Left ventricle myocardium inferior (tissue), 1 donor: ENCODE data around the gene CRKL. TPM values are rescaled to one million over a fixed set of nuclear protein-coding genes. Genes with fewer than 3 reads are reported as not detected.

Source experiments
- DNase-seq: peaks from one replicate; pipeline ENCODE4 v3.0.0-alpha.2; 2020
- H3K27ac ChIP-seq: fragments of 200-600 bp; replicated peaks from 2 replicates; pipeline ENCODE4 v1.8.0; 2021
- H3K27me3 ChIP-seq: fragments of 200-600 bp; 2 replicates; pipeline ENCODE4 v1.8.0; 2021; ENCODE audit warnings: low read depth
- H3K36me3 ChIP-seq: fragments of 200-600 bp; 2 replicates; pipeline ENCODE4 v1.8.0; 2021
- H3K4me1 ChIP-seq: fragments of 200-600 bp; 2 replicates; pipeline ENCODE4 v1.8.0; 2021
- H3K4me3 ChIP-seq: fragments of 200-600 bp; 2 replicates; pipeline ENCODE4 v1.8.0; 2021; ENCODE audit warnings: mild to moderate bottlenecking, moderate library complexity
- H3K9me3 ChIP-seq: fragments of 200-600 bp; replicated peaks from 2 replicates; pipeline ENCODE4 v1.8.0; 2021
- intact Hi-C: fragments of 100-400 bp; cut with micrococcal nuclease; formaldehyde crosslinking; loops from one replicate; pipeline ENCODE4 v1.11.0; 2022
- total RNA-seq: library from RNA; stranded (reverse); fragmentation: NEBNext Ultra II Directional; extraction: Animal tissue kit (Norgen Biotek cat#: 25700); gene quantifications from one replicate; pipeline ENCODE4 v1.2.1, GENCODE V29; 2021
- TF ChIP-seq, protein P1 (sequence below): fragments of 200-600 bp; IDR thresholded peaks from 2 replicates; pipeline ENCODE4 v1.8.0; 2021; ENCODE audit warnings: antibody characterized with exemption, mild to moderate bottlenecking, borderline replicate concordance
- donor health status: DM: no; HTN: yes; CAD: no; lungs with severe emphysema.

The CRKL gene
- total RNA-seq, 1 donor from 2014 or later: 52.6 TPM

DNA sequence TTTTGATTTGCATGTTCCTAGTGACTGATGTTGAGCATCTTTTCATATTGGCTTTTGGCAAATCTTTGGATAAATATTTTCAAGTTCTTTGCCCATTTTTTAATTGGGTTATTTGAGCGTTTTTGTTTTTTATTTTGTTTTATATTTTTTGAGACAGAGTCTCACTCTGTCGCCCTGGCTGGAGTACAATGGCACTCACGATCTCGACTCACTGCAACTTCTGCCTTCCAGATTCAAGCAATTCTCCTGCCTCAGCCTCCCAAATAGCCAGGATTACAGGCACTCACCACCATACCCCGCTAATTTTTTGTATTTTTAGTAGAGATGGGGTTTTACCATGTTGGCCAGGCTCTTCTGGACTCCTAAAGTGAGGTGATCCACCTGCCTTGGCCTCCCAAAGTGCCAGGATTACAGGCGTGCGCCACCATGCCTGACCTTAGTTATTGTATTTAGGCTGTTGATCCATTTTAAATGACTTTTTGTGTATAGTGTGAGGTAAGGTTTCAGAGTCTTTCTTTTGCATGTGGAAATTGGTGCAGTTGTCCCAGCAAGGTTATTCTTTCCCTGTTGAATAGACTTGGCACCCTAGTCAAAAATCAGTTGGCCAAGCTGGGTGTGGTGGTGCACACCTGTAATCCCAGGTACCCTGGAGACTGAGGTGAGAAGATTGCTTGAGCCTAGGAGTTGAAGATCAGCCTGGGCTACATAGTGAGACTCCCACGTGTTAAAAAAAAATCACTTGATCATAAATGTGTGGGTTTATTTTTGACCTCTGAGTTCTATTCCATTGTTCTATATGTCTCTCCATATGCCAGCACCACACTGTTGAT is 26.1 kb downstream of the CRKL start:
- H3K36me3 ChIP-seq: no peaks in the 10 kb centered on the region
- H3K27me3 ChIP-seq: no peaks in the 10 kb centered on the region
- peaks cover 67% of the 10 kb centered on the region for H3K4me1 ChIP-seq
- TF ChIP-seq, protein P1, sequence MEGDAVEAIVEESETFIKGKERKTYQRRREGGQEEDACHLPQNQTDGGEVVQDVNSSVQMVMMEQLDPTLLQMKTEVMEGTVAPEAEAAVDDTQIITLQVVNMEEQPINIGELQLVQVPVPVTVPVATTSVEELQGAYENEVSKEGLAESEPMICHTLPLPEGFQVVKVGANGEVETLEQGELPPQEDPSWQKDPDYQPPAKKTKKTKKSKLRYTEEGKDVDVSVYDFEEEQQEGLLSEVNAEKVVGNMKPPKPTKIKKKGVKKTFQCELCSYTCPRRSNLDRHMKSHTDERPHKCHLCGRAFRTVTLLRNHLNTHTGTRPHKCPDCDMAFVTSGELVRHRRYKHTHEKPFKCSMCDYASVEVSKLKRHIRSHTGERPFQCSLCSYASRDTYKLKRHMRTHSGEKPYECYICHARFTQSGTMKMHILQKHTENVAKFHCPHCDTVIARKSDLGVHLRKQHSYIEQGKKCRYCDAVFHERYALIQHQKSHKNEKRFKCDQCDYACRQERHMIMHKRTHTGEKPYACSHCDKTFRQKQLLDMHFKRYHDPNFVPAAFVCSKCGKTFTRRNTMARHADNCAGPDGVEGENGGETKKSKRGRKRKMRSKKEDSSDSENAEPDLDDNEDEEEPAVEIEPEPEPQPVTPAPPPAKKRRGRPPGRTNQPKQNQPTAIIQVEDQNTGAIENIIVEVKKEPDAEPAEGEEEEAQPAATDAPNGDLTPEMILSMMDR: no peak
- DNase-seq: no peak
- H3K27ac ChIP-seq: no peak overlapping the region
- H3K9me3 ChIP-seq: no peaks in the 10 kb centered on the region
- no peak overlapping the region for H3K4me3 ChIP-seq
- intact Hi-C loops: no loop called here

GRCh38 chr22:20944042-20944441 is 26.8 kb downstream of the CRKL start:
- TF ChIP-seq, protein P1: no peak
- intact Hi-C loops: no loop called here

GRCh38 chr22:20945578-20945934 is 28.3 kb downstream of the CRKL start:
- intact Hi-C loops: no loop called here
- TF ChIP-seq, protein P1: no peak
- no peaks in the 10 kb centered on the region for H3K27me3 ChIP-seq
- no peak overlapping the region for H3K4me3 ChIP-seq
- no peak overlapping the region for H3K27ac ChIP-seq
- H3K9me3 ChIP-seq: no peaks in the 10 kb centered on the region
- peaks cover 14% of the 10 kb centered on the region for H3K36me3 ChIP-seq
- H3K4me1 ChIP-seq: peaks cover 51% of the 10 kb centered on the region
- DNase-seq: no peak

More at GRCh38 chr22:20944042-20944441, 26.8 kb downstream of the CRKL start:
- Histone ChIP-seq H3K27me3 (no peaks in the 10 kb centered on the region), H3K27ac (no peak overlapping the region), H3K36me3 (no peaks in the 10 kb centered on the region), H3K9me3 (no peaks in the 10 kb centered on the region), H3K4me1 (peaks cover 63% of the 10 kb centered on the region), H3K4me3 (no peak overlapping the region)
- DNase-seq: no peak

GRCh38 chr22:20946080-20946986 is 29.1 kb downstream of the CRKL start:
- Histone ChIP-seq H3K9me3 (no peaks in the 10 kb centered on the region), H3K27me3 (no peaks in the 10 kb centered on the region), H3K27ac (no peak overlapping the region), H3K4me3 (no peak overlapping the region), H3K4me1 (peaks cover 44% of the 10 kb centered on the region), H3K36me3 (peaks cover 22% of the 10 kb centered on the region)
- DNase-seq: no peak
- TF ChIP-seq, protein P1: no peak
- intact Hi-C loops: no loop called here

- Histone ChIP-seq H3K27me3 (no peaks in the 10 kb centered on the region), H3K4me3 (no peak overlapping the region), H3K36me3 (peaks cover 28% of the 10 kb centered on the region), H3K9me3 (no peaks in the 10 kb centered on the region), H3K27ac (no peak overlapping the region), H3K4me1 (peaks cover 39% of the 10 kb centered on the region)
- TF ChIP-seq, protein P1: no peak
- intact Hi-C loops: no loop called here
- DNase-seq: no peak
Measured at GRCh38 chr22:20946991-20947390, 29.8 kb downstream of the CRKL start.
